A549 (cell line): Measurements from ENCODE around the gene ANKZF1.

ENCODE experiments used
- BCL3 ChIP-seq: fragments of >200 bp; sonication (Bioruptor Twin); formaldehyde crosslinking; IDR thresholded peaks from 3 replicates; pipeline ENCODE4 v1.6.1; 2016
- CEBPB ChIP-seq, 2 experiments: fragments of >200 bp in 1 of 2; sonication (Bioruptor Twin) in 1 of 2; formaldehyde crosslinking in 1 of 2; IDR thresholded peaks; 2 replicates each; pipeline ENCODE4 v1.6.1; 2012 to 2016
- CHD2 ChIP-seq: fragments of 150-350 bp; IDR thresholded peaks from 2 replicates; pipeline ENCODE4 v1.6.1; 2014; ENCODE audit warnings: low read length; ENCODE audit not compliant: partially characterized antibody
- CTCF ChIP-seq: fragments of >200 bp; sonication (Bioruptor Twin); formaldehyde crosslinking; IDR thresholded peaks from 3 replicates; pipeline ENCODE4 v1.5.1; 2016
- ELK1 ChIP-seq: fragments of 150-350 bp; IDR thresholded peaks from 2 replicates; pipeline ENCODE4 v1.6.1; 2014; ENCODE audit warnings: low read depth, mild to moderate bottlenecking, low read length
- KDM1A ChIP-seq: fragments of 200-600 bp; sonication (generic); IDR thresholded peaks from 2 replicates; pipeline ENCODE4 v1.6.1; 2016; ENCODE audit warnings: low read depth, mild to moderate bottlenecking
- MAX ChIP-seq: IDR thresholded peaks from 2 replicates; pipeline ENCODE4 v1.6.1; 2012
- MAZ ChIP-seq: fragments of 150-350 bp; IDR thresholded peaks from 2 replicates; pipeline ENCODE4 v1.6.1; 2014; ENCODE audit warnings: antibody characterized with exemption, low read depth, low read length, borderline replicate concordance
- PBX3 ChIP-seq: IDR thresholded peaks from 2 replicates; pipeline ENCODE4 v1.6.1; 2012
- POLR2A ChIP-seq: IDR thresholded peaks from 2 replicates; pipeline ENCODE4 v1.6.1; 2012; ENCODE audit warnings: mild to moderate bottlenecking, low read length
- RAD21 ChIP-seq, 2 experiments: fragments of >200 bp in 1 of 2; sonication (Bioruptor Twin) in 1 of 2; formaldehyde crosslinking in 1 of 2; IDR thresholded peaks in 1 of 2; conservative IDR thresholded peaks in 1 of 2; 2 replicates in 1 of 2; 3 replicates in 1 of 2; pipeline ENCODE4 v1.6.1; 2012 to 2018; ENCODE audit warnings: inconsistent platforms in 1 of 2
- USF2 ChIP-seq: fragments of 450-650 bp; IDR thresholded peaks from 2 replicates; pipeline ENCODE4 v1.6.1; 2014; ENCODE audit warnings: antibody characterized with exemption

- TF ChIP-seq KDM1A (no peak), MAX (no peak), ELK1 (no peak), CEBPB (IDR thresholded peaks at IDR 0.05) (no peak), MAZ (no peak), POLR2A (no peak), USF2 (no peak), CHD2 (no peak), RAD21 (conservative IDR thresholded peaks at IDR 0.05 in 1 of 2, IDR thresholded peaks at IDR 0.05 in 1 of 2) (no peak), BCL3 (no peak), CTCF (no peak), PBX3 (no peak)
These were observed 16.0 kb upstream of the ANKZF1 start for GRCh38 chr2:219213486-219214071.
